GM10266 (cell line): ENCODE results near the gene DNAI4.
A peak's percentile ranks its signal among the peaks of the same experiment; 100 is the strongest.

Experiments used
- DNase-seq: peaks from one replicate; pipeline ENCODE4 v3.0.0; 2012; ENCODE audit errors: extremely low spot score
- TF ChIP-seq, protein P1 (sequence below): IDR thresholded peaks from 2 replicates; pipeline ENCODE4 v1.5.1; 2012; ENCODE audit warnings: mild to moderate bottlenecking, low read depth; ENCODE audit not compliant: control insufficient read depth, insufficient read depth; ENCODE audit errors: missing control alignments

The DNAI4 gene

DNA sequence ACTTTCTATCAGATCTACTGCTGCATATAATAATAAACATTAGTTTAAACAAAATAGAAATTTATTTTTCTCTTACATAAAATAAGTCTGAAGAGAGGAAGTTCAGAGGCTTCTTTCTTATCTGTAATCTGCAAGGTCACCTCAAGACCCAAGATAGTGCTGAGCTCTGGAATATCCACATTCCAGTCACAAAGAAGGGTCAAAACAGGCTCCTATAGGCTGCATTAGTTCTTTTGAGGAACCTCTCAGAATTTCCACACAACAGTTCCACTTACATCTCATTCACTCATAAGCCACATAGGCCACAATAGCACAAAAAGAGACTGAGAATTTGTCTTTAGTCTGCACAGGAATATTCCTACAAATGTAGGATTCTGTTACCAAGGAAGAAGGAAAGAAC, 157.0 kb downstream of the DNAI4 start:
- no peak for DNase-seq
- TF ChIP-seq, protein P1, sequence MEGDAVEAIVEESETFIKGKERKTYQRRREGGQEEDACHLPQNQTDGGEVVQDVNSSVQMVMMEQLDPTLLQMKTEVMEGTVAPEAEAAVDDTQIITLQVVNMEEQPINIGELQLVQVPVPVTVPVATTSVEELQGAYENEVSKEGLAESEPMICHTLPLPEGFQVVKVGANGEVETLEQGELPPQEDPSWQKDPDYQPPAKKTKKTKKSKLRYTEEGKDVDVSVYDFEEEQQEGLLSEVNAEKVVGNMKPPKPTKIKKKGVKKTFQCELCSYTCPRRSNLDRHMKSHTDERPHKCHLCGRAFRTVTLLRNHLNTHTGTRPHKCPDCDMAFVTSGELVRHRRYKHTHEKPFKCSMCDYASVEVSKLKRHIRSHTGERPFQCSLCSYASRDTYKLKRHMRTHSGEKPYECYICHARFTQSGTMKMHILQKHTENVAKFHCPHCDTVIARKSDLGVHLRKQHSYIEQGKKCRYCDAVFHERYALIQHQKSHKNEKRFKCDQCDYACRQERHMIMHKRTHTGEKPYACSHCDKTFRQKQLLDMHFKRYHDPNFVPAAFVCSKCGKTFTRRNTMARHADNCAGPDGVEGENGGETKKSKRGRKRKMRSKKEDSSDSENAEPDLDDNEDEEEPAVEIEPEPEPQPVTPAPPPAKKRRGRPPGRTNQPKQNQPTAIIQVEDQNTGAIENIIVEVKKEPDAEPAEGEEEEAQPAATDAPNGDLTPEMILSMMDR = no peak

DNA sequence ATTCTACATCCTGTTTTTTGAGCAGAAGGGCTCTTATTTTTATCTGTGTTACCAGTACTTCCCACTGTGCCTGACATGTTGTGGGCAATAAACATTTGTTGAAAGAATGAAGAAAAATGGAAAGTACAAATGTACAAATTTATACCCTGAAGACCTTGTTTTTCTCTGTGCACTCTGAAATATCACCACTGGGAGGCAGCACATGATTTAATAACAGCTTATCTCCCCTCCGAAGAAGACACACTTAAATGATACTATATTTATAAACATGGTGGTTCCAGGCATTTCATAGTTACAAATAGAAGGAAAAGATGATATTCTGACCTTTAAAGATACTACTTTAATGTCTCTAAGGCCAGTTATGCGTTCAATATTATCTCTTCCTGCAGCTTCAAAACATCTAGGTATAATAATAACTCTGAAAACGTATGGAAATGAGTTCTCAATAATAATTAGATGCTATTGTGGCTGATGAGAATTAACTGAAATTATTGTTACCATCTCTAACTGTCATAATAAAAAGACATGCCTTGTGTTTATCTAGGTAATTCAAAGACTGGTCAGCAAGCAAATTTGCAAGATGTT, 159.6 kb downstream of the DNAI4 start:
- TF ChIP-seq, protein P1 = peak; percentile 71
- peak; percentile 51 for DNase-seq
